Muscle of leg (tissue), 11 donors: ENCODE results near the gene ST8SIA2. TPM values are rescaled to one million over a fixed set of nuclear protein-coding genes. Genes with fewer than 3 reads are reported as not detected.
A peak's percentile ranks its signal among the peaks of the same experiment; 100 is the strongest.

Experiments used
- DNase-seq: peaks from one replicate; pipeline ENCODE4 v3.0.0; 2013
- H3K27ac ChIP-seq: one replicate; pipeline ENCODE4 v1.5.1; 2013; ENCODE audit warnings: mild to moderate bottlenecking, low read length, control low read depth
- H3K27me3 ChIP-seq: one replicate; pipeline ENCODE4 v1.6.1; 2013; ENCODE audit warnings: low read length; ENCODE audit not compliant: control insufficient read depth, insufficient read depth
- H3K36me3 ChIP-seq: one replicate; pipeline ENCODE4 v1.6.1; 2013; ENCODE audit warnings: low read length; ENCODE audit not compliant: control insufficient read depth, insufficient read depth
- H3K4me1 ChIP-seq: one replicate; pipeline ENCODE4 v1.6.1; 2013; ENCODE audit warnings: low read length; ENCODE audit not compliant: control insufficient read depth, insufficient read depth
- H3K4me3 ChIP-seq: one replicate; pipeline ENCODE4 v1.5.1; 2013; ENCODE audit warnings: low read length, control low read depth
- H3K9me3 ChIP-seq: replicated peaks from 2 replicates; pipeline ENCODE4 v1.6.1; 2013; ENCODE audit warnings: low read depth, low read length; ENCODE audit not compliant: control insufficient read depth
- whole genome bisulfite sequencing: methylation state at CpG from one replicate; pipeline ENCODE4 v1.1.5; 2013; ENCODE audit warnings: missing lambda C conversion rate; ENCODE audit not compliant: insufficient coverage; 5-methylcytosine and 5-hydroxymethylcytosine counted together
- polyA plus RNA-seq, 8 donors: library from polyadenylated mRNA; unstranded; fragments of 120-200 nt; gene quantifications; one replicate each; pipeline versions ENCODE4 v1.2.1 to v1.2.3, GENCODE V29; 2013; ENCODE audit warnings: inconsistent platforms in 1 of 8, low replicate concordance in 1 of 8; ENCODE audit not compliant: insufficient read length in 8 of 8, insufficient read depth in 1 of 8
- total RNA-seq: library from RNA; stranded (reverse); fragments of 120-200 nt; gene quantifications from one replicate; pipeline ENCODE4 v1.2.4, GENCODE V29; 2013

ST8SIA2 gene
- total and polyA plus RNA-seq, 9 donors, result 9.0 to 19.3 (median 16.9) TPM

DNA sequence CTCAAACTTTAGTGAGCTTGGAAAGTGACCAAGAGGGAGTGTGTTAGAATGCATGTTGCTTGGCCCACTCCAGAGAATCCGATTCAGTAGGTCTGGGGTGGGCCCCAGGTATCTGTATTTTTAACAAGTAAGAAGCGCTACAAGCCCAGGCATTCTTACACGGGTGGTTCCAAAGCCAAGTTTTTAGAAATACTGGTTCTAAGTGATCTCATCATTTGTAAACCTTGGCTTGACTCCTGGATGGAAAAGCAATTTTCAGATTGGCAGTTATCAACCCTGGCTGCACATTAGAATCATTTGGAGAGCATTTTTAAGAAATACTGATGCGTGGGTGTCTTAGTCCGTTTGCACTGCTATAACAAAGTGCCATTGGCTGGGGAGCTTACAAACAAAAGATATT, 27.3 kb upstream of the ST8SIA2 start:
- peaks cover 4% of the 10 kb centered on the region for H3K9me3 ChIP-seq
- no peak overlapping the region for H3K27ac ChIP-seq
- H3K4me1 ChIP-seq, result no peaks in the 10 kb centered on the region
- H3K4me3 ChIP-seq, result no peak overlapping the region
- 31% methylated on average over 2 of the region's 5 CpGs for WGBS
- DNase-seq, result peak; percentile 53
- H3K27me3 ChIP-seq, result peaks cover 6% of the 10 kb centered on the region
- H3K36me3 ChIP-seq, result no peaks in the 10 kb centered on the region

DNA sequence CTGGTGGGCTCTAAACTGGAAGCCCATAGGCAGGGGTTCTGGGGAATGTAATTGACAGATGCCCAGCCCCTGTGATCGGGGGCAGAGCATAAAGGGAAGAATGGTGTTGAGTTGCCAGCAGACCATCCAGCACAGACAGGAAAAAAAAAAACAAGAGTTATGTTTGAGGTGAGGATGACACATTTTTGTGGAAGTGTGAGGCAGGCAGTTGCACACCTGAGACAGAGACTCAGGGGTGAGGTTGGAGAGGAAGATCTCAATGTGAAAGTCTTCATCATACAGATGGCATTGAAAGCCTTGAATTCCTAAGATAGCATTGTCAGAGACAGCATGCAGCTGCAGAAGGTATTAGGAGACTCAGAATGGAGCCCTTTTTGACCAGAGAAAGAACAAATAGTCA, 18.6 kb upstream of the ST8SIA2 start:
- H3K36me3 ChIP-seq, result no peaks in the 10 kb centered on the region
- no peak overlapping the region for H3K27ac ChIP-seq
- WGBS, result 80% methylated on average over 1 of the region's 1 CpG
- H3K9me3 ChIP-seq, result no peaks in the 10 kb centered on the region
- no peak for DNase-seq
- peaks cover 4% of the 10 kb centered on the region for H3K4me1 ChIP-seq
- peaks cover 4% of the 10 kb centered on the region for H3K27me3 ChIP-seq
- H3K4me3 ChIP-seq, result no peak overlapping the region

DNA sequence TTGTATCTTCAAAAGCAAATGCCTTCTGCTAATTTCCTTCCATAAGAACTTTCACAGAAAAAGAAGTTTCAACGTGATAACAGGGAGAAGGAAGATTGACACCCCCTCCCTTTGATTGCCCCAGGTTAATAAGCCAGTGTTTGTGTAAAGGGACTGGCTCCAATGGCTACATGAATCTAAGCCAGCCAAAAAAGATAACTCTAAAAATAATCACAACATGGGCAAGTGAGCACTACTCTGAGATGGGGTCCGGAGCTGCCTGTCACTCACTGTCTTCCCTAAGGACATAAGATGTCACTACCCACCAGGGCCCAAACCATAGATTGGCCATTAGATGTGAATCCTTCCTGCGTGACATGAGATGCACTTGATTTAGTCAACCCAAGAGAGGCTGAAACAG, 17.6 kb upstream of the ST8SIA2 start:
- H3K4me1 ChIP-seq, result peaks cover 4% of the 10 kb centered on the region
- no peak for DNase-seq
- peaks cover 4% of the 10 kb centered on the region for H3K27me3 ChIP-seq
- H3K36me3 ChIP-seq, result no peaks in the 10 kb centered on the region
- 85% methylated on average over 2 of the region's 3 CpGs for WGBS
- H3K27ac ChIP-seq, result no peak overlapping the region
- no peak overlapping the region for H3K4me3 ChIP-seq
- no peaks in the 10 kb centered on the region for H3K9me3 ChIP-seq

DNA sequence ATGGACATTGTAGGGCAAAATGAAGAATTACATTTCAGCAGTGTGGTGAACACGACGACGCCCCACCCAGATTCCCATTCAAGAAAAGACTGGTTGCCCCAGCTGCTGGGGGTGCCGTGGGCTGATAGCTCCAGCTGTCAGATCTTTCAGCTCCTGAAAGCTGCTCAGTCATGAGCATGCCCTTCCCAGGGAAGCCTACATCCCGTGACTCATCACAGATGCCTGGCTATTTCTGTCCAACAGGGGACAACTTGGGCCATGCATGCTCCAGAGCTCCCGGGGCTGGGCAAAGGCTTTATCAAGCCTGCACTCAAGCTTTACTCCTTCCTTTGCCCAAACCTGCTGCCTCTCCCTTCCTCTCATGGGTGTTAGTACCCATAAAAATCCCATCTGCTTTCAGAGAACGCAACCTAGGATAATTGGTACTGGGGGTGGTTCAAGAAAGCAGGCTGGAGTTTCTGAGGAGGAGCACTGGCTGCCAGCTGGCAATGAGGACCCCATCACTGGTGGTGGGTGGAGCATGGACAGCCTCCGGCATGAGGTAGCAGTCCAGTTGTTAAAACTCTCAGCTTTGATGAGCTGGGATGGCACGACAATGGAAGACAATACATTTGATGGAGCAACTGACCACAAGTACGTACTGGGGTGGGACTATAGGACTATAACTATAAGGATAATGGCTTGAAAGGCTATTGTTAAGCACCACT, 16.4 kb upstream of the ST8SIA2 start:
- Histone ChIP-seq H3K27me3 (no peaks in the 10 kb centered on the region), H3K4me3 (no peak overlapping the region), H3K27ac (no peak overlapping the region), H3K36me3 (no peaks in the 10 kb centered on the region), H3K9me3 (no peaks in the 10 kb centered on the region), H3K4me1 (peaks cover 4% of the 10 kb centered on the region)
- DNase-seq, result peak; percentile 74
- WGBS, result 65% methylated on average over 8 of the region's 10 CpGs

DNA sequence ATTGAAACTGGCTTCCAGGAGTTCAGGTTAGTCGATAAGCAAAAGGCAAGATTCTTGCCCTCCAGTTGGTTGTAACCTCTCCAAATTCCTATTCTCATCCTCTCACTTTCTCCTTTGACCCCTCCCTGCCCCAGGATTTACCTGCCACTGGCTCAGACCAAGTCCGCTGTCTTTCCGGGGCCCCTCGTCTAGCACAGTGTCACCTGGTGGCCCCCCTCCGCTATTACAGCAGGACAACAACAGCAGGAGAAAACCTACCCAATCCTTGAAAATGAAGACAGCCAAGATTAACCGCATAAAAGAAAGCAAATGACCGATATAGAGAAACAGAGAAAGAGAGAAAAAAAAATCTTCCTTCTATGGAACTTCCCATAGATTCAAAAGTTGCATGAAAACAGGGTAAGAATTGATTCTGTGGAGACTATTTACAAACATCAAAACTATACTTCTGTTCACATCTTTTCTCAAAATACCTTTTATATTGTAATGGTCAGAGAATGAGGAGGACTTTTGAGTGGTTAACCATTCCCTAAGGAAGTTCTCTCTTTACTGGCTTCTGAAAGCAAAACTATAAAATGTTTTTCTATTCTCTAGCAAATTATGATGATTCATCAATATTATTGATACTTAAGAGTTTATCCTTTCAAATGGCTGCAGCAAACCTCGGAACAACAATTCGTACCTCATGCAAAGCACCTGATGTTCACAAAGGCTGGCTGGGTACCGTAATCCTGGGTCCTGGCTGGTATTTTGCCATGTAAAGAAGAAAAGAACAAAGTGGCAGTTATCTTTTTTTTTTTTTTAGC, 10.0 kb upstream of the ST8SIA2 start:
- H3K36me3 ChIP-seq, result no peaks in the 10 kb centered on the region
- 16% methylated on average over 6 of the region's 10 CpGs for WGBS
- DNase-seq, result no peak
- no peak overlapping the region for H3K4me3 ChIP-seq
- peaks cover 20% of the 10 kb centered on the region for H3K27me3 ChIP-seq
- no peaks in the 10 kb centered on the region for H3K4me1 ChIP-seq
- H3K27ac ChIP-seq, result no peak overlapping the region
- no peaks in the 10 kb centered on the region for H3K9me3 ChIP-seq

DNA sequence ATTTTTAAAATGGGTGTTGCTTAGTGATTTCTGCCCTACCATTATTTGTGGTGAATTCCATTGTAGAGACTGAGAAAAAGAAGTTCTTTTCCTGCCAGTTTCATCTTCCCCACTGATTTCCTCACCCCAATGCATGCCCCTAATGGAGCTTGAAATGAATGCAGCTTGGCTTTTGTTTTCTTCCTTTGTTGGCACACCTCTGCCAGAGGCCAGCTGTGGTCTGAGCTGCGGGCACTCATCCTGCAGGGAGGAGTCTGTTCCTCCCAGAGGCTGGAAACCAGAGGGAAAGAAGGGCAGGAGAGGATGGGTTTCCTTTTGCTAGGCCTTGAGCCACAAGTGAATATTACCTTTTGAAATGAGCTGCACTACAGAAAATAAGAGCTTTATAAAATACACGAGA, 9.3 kb upstream of the ST8SIA2 start:
- DNase-seq, result no peak
- no peaks in the 10 kb centered on the region for H3K9me3 ChIP-seq
- no peak overlapping the region for H3K4me3 ChIP-seq
- H3K36me3 ChIP-seq, result no peaks in the 10 kb centered on the region
- WGBS, result no CpG with 5 or more reads among the region's 2 CpGs
- H3K4me1 ChIP-seq, result no peaks in the 10 kb centered on the region
- no peak overlapping the region for H3K27ac ChIP-seq
- peaks cover 26% of the 10 kb centered on the region for H3K27me3 ChIP-seq

DNA sequence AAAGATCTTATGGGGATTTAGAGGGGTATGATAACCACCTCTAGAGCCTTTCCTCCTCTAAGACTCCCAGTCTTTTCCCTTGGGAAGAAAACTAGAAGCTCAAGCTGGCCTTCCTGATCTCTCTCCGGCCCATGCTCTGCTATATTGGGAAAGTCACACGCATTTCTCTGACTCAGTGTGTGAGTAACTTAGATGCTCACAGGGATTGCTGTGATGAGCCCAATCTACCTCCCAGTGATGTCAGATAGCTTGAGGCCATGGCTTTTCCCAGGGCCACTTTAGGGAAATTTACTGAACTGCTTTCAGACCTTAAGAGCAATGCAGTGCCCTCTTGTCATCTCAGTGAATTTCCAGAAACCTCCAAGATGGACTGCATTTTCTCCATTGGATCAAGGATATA, 8.6 kb upstream of the ST8SIA2 start:
- no peak overlapping the region for H3K27ac ChIP-seq
- H3K4me3 ChIP-seq, result no peak overlapping the region
- no peaks in the 10 kb centered on the region for H3K4me1 ChIP-seq
- no peak for DNase-seq
- 86% methylated on average over 2 of the region's 2 CpGs for WGBS
- H3K36me3 ChIP-seq, result no peaks in the 10 kb centered on the region
- no peaks in the 10 kb centered on the region for H3K9me3 ChIP-seq
- peaks cover 27% of the 10 kb centered on the region for H3K27me3 ChIP-seq

DNA sequence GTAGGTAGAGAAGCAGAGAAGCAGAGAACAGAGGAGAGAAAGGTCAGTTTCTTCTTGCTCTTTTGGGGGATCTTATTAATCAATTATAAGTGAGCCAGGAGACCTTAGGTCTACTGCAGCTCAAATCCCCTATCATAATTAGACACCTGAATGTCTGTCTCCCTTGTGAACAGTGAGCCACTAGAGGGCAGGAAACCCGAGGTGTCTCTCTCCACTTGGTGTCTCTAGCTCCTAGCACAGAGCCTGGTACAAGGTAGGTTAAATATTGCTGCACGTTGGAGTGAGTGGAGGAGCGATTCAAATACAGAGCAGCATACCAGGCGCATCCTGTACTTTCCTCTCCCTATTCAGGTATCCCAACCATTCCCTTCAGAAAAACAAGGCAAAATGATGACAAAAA, 2.0 kb upstream of the ST8SIA2 start:
- DNase-seq, result no peak
- no peaks in the 10 kb centered on the region for H3K36me3 ChIP-seq
- H3K9me3 ChIP-seq, result no peaks in the 10 kb centered on the region
- WGBS, result no CpG with 5 or more reads among the region's 4 CpGs
- H3K27ac ChIP-seq, result no peak overlapping the region
- peaks cover 79% of the 10 kb centered on the region for H3K27me3 ChIP-seq
- peaks cover 23% of the 10 kb centered on the region for H3K4me1 ChIP-seq
- no peak overlapping the region for H3K4me3 ChIP-seq

DNA sequence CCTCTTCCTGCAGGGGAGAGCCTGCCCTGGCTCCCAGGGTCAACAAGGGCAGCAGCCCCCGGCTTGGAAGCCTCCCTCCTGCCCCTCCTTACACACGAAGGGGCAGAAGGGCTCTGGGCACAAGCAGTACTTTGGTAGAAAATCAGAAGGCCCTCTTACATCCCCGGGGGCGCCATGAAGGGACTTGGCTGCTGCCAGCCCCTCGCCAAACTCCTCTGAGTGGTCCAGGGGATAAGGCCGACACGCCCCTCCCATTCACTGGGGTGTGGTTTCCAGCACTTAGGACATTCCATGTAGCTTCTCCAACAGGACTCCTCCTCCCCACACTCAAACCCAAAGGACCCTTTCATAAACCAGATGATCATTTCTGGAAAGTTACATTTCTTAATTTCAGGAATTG, 1.2 kb upstream of the ST8SIA2 start:
- Histone ChIP-seq H3K27me3 (peaks cover 76% of the 10 kb centered on the region), H3K4me3 (no peak overlapping the region), H3K27ac (no peak overlapping the region), H3K36me3 (no peaks in the 10 kb centered on the region), H3K4me1 (peaks cover 23% of the 10 kb centered on the region), H3K9me3 (no peaks in the 10 kb centered on the region)
- DNase-seq, result peak; percentile 45
- WGBS, result 14% methylated on average over 6 of the region's 7 CpGs

DNA sequence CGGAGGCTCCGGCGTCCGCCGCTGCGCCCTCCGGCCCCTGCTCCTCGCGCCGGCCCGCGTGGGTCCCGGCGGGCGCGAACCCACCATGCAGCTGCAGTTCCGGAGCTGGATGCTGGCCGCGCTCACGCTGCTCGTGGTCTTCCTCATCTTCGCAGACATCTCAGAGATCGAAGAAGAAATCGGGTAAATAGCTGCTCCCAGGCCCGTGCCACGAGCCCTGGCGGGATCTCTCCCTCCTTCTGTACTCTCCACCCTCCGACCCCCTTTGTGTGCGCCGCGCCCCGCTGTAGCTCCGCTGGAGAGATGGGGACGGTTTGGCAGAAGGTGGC, 263 bp downstream of the ST8SIA2 start:
- Histone ChIP-seq H3K27me3 (peaks cover 66% of the 10 kb centered on the region), H3K4me3 (peak overlapping the region; percentile 66), H3K4me1 (peaks cover 23% of the 10 kb centered on the region), H3K27ac (no peak overlapping the region), H3K9me3 (no peaks in the 10 kb centered on the region), H3K36me3 (no peaks in the 10 kb centered on the region)
- peak; percentile 46 for DNase-seq
- WGBS, result 0% methylated on average over 22 of the region's 34 CpGs
